Chondrocyte (in vitro differentiated cells): ENCODE measurements around the gene L3HYPDH. TPM values are rescaled to one million over a fixed set of nuclear protein-coding genes. Genes with fewer than 3 reads are reported as not detected.
"Not testable (repeated sequence)": the region's sequence is repeated elsewhere in the genome, so short reads cannot be mapped to it uniquely, and the experiment has no call there.

Experiments
- DNase-seq: peaks from one replicate; pipeline ENCODE4 v3.0.0; 2021; ENCODE audit warnings: mixed read lengths, low spot score
- H3K27ac Mint-ChIP-seq: one replicate; pipeline ENCODE4 v1.8.0; 2021; ENCODE audit warnings: mild to moderate bottlenecking, moderate library complexity, mixed read lengths; ENCODE audit not compliant: unreplicated experiment
- H3K27me3 Mint-ChIP-seq: 2 replicates; pipeline ENCODE4 v1.8.0; 2021; ENCODE audit warnings: low read depth, mixed read lengths
- H3K36me3 Mint-ChIP-seq: 2 replicates; pipeline ENCODE4 v1.8.0; 2021; ENCODE audit warnings: low read depth, mixed read lengths
- H3K4me1 Mint-ChIP-seq: 2 replicates; pipeline ENCODE4 v1.8.0; 2021; ENCODE audit warnings: low read depth, mild to moderate bottlenecking, mixed read lengths
- H3K4me3 Mint-ChIP-seq: one replicate; pipeline ENCODE4 v1.8.0; 2021; ENCODE audit warnings: mild to moderate bottlenecking, moderate library complexity, mixed read lengths; ENCODE audit not compliant: unreplicated experiment
- H3K9me3 Mint-ChIP-seq: 2 replicates; pipeline ENCODE4 v1.8.0; 2021; ENCODE audit warnings: low read depth, mixed read lengths
- total RNA-seq: library from RNA; stranded (reverse); gene quantifications from 3 replicates; pipeline ENCODE4 v1.2.1, GENCODE V29; 2021
- TF ChIP-seq, protein P1 (sequence below): fragments of 200-600 bp; sonication (generic); IDR thresholded peaks from 2 replicates; pipeline ENCODE4 v1.5.0; 2021; ENCODE audit warnings: antibody characterized with exemption, mild to moderate bottlenecking, moderate library complexity

Gene L3HYPDH
- total RNA-seq, 1 donor from 2014 or later, result 35.3 TPM

GRCh38 chr14:59455411-59455810 is 28.8 kb downstream of the L3HYPDH start:
- no peaks in the 10 kb centered on the region for H3K27me3 Mint-ChIP-seq
- peaks cover 23% of the 10 kb centered on the region for H3K36me3 Mint-ChIP-seq
- peaks cover 28% of the 10 kb centered on the region for H3K4me1 Mint-ChIP-seq
- TF ChIP-seq, protein P1, sequence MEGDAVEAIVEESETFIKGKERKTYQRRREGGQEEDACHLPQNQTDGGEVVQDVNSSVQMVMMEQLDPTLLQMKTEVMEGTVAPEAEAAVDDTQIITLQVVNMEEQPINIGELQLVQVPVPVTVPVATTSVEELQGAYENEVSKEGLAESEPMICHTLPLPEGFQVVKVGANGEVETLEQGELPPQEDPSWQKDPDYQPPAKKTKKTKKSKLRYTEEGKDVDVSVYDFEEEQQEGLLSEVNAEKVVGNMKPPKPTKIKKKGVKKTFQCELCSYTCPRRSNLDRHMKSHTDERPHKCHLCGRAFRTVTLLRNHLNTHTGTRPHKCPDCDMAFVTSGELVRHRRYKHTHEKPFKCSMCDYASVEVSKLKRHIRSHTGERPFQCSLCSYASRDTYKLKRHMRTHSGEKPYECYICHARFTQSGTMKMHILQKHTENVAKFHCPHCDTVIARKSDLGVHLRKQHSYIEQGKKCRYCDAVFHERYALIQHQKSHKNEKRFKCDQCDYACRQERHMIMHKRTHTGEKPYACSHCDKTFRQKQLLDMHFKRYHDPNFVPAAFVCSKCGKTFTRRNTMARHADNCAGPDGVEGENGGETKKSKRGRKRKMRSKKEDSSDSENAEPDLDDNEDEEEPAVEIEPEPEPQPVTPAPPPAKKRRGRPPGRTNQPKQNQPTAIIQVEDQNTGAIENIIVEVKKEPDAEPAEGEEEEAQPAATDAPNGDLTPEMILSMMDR, result no peak
- H3K9me3 Mint-ChIP-seq, result peaks cover 9% of the 10 kb centered on the region
- no peak for DNase-seq
- H3K4me3 Mint-ChIP-seq, result no peak overlapping the region
- no peak overlapping the region for H3K27ac Mint-ChIP-seq

DNA sequence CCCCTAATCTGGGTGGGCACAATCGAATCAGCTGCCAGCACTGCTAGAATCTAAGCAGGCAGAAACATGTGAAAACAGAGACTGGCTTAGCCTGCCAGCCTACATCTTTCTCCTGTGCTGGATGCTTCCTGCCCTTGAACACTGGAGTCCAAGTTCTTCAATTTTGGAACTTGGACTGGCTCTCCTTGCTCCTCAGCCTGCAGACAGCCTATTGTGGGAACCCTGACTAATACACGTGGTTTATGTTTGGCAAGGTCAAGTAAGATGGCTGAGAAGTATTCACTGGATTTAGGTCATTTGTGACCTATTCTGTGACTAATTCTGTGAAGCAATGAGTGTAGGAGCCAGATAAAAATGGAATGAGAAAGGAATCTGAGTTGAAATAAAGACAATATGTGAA is 30.1 kb downstream of the L3HYPDH start:
- Mint-ChIP-seq H3K4me1 (peaks cover 28% of the 10 kb centered on the region), H3K9me3 (peaks cover 9% of the 10 kb centered on the region), H3K4me3 (no peak overlapping the region), H3K36me3 (peaks cover 17% of the 10 kb centered on the region), H3K27me3 (no peaks in the 10 kb centered on the region), H3K27ac (peak overlapping the region; percentile 86)
- TF ChIP-seq, protein P1, result no peak
- DNase-seq, result no peak

DNA sequence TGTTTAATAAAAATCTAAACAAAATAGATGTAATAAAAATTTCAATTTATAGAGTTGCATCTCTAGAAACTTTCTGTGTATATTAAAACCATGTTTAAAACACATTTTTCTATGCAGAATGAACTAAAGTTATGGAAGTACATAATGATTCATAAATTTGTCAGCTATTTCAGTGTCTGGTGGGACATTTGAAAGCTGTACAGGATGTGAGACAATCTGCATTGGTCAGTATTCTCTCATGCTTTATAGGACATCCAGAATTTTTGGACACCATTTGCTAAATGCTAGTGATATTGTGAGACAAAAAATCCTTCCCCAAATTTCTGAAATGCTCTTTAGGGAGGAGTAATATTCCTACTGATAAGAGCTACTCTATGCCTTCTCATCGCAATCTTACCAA is 32.4 kb downstream of the L3HYPDH start:
- Mint-ChIP-seq H3K4me1 (peaks cover 28% of the 10 kb centered on the region), H3K36me3 (peaks cover 8% of the 10 kb centered on the region), H3K27ac (no peak overlapping the region), H3K27me3 (no peaks in the 10 kb centered on the region), H3K9me3 (peaks cover under 1% of the 10 kb centered on the region), H3K4me3 (no peak overlapping the region)
- no peak for DNase-seq
- TF ChIP-seq, protein P1, result no peak

- Mint-ChIP-seq H3K4me3 (no peak overlapping the region), H3K9me3 (no peaks in the 10 kb centered on the region), H3K4me1 (peaks cover 24% of the 10 kb centered on the region), H3K27ac (no peak overlapping the region), H3K36me3 (peaks cover 3% of the 10 kb centered on the region), H3K27me3 (no peaks in the 10 kb centered on the region)
- DNase-seq, result no peak
- TF ChIP-seq, protein P1, result no peak
Observed at GRCh38 chr14:59450716-59451115, 33.5 kb downstream of the L3HYPDH start.

- H3K4me3 Mint-ChIP-seq, H3K27me3 Mint-ChIP-seq, DNase-seq, H3K9me3 Mint-ChIP-seq, H3K27ac Mint-ChIP-seq, H3K4me1 Mint-ChIP-seq, H3K36me3 Mint-ChIP-seq: not testable (repeated sequence)
Observed at GRCh38 chr14:59448673-59449072, 35.5 kb downstream of the L3HYPDH start.

GRCh38 chr14:59439256-59439965 is 44.8 kb downstream of the L3HYPDH start:
- Mint-ChIP-seq H3K4me1 (peaks cover 43% of the 10 kb centered on the region), H3K27me3 (no peaks in the 10 kb centered on the region), H3K27ac (peak overlapping the region; percentile 56), H3K36me3 (peaks cover 2% of the 10 kb centered on the region), H3K9me3 (no peaks in the 10 kb centered on the region), H3K4me3 (no peak overlapping the region)
- no peak for DNase-seq
- TF ChIP-seq, protein P1, result no peak
